Esophagus squamous epithelium (tissue), 4 donors: ENCODE measurements around the gene ANKS1B.

ENCODE experiments used
- CTCF ChIP-seq, 6 experiments: fragments of 450-650 bp in 4 of 6; fragments of 200-600 bp in 2 of 6; sonication (generic) in 2 of 6; IDR thresholded peaks; one replicate each; pipeline ENCODE4 v1.5.1; 2016 to 2019; ENCODE audit warnings: antibody characterized with exemption in 6 of 6, mild to moderate bottlenecking in 4 of 6, moderate library complexity in 4 of 6
- POLR2A ChIP-seq, 4 donors: fragments of 450-650 bp; IDR thresholded peaks; one replicate each; pipeline ENCODE4 v1.6.1; 2017; ENCODE audit warnings: antibody characterized with exemption in 4 of 4, mild to moderate bottlenecking in 4 of 4, moderate library complexity in 3 of 4

DNA sequence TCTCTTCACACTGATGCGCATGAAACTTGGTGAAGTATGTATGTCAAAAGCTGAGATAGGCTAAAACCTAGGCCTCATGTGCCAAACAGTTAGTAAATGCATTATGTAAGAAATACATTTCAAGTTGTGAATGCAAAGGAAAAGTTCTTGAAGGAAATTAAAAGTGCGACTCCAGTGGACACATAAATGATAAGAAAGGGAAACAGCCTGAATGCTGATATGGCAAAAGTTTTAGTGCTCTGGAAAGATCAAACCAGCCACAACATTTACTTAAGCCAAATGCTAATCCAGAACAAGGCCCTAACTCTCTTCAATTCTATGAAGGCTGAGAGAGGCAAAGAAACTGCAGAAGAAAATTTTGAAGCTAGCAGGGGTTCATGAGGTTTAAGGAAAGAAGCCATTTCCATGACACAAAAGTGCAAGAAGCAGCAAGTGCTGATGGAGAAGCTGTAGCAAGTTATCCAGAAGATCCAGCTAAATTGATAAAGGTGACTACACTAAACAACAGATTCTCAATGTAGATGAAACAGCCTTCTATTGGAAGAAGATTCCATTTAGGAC, 262.9 kb downstream of the ANKS1B start:
- TF ChIP-seq POLR2A (IDR thresholded peaks at IDR 0.05) = no peak
- no peak for TF ChIP-seq CTCF (IDR thresholded peaks at IDR 0.05)
